Measurements from ENCODE around the gene OR56B1. TPM values are rescaled to one million over a fixed set of nuclear protein-coding genes. Genes with fewer than 3 reads are reported as not detected.

The OR56B1 gene
- total and polyA plus RNA-seq, 2 donors from 2014 or later, result 0.28 TPM; not detected in 1

- FAIRE-seq, result no peak
- no peak overlapping the region for H3K9ac ChIP-seq (ENCODE audit: low read length in 3 of 3)
- no peak for DNase-seq
Measured at GRCh38 chr11:5694642-5695041, 41.6 kb upstream of the OR56B1 start.

GRCh38 chr11:5695580-5695979 lies 40.7 kb upstream of the OR56B1 start:
- Histone ChIP-seq H3K27ac (ENCODE audit: low read depth in 2 of 2, low read length in 2 of 2) (no peak overlapping the region), H3K4me1 (ENCODE audit: control insufficient read depth in 2 of 3, insufficient read depth in 2 of 3, low read depth in 1 of 3, low read length in 3 of 3) (no peaks in the 10 kb centered on the region), H3K4me3 (ENCODE audit: low read length in 3 of 3) (no peak overlapping the region), H3K36me3 (ENCODE audit: control insufficient read depth in 2 of 3, insufficient read depth in 3 of 3, low read length in 3 of 3) (peaks cover 0 to 2% (median 0%) of the 10 kb centered on the region in 3 donors), H3K9me3 (ENCODE audit: control insufficient read depth in 2 of 3, insufficient read depth in 1 of 3, low read length in 3 of 3) (no peaks in the 10 kb centered on the region), H3K9ac (ENCODE audit: low read length in 3 of 3) (no peak overlapping the region), H3K27me3 (ENCODE audit: control insufficient read depth, insufficient read depth, low read length) (no peaks in the 10 kb centered on the region)
- DNase-seq (no peak), FAIRE-seq (no peak)
- intact Hi-C loops (cut with DNase I), result no loop called here
- no peak for TF ChIP-seq CTCF (IDR thresholded peaks at IDR 0.05; ENCODE audit: borderline replicate concordance, extremely low read depth, insufficient read depth)

More at GRCh38 chr11:5694642-5695041, 41.6 kb upstream of the OR56B1 start:
- Histone ChIP-seq H3K4me1 (ENCODE audit: control insufficient read depth in 2 of 3, insufficient read depth in 2 of 3, low read depth in 1 of 3, low read length in 3 of 3) (no peaks in the 10 kb centered on the region), H3K27me3 (ENCODE audit: control insufficient read depth, insufficient read depth, low read length) (no peaks in the 10 kb centered on the region), H3K4me3 (ENCODE audit: low read length in 3 of 3) (no peak overlapping the region), H3K9me3 (ENCODE audit: control insufficient read depth in 2 of 3, insufficient read depth in 1 of 3, low read length in 3 of 3) (no peaks in the 10 kb centered on the region), H3K27ac (ENCODE audit: low read depth in 2 of 2, low read length in 2 of 2) (no peak overlapping the region), H3K36me3 (ENCODE audit: control insufficient read depth in 2 of 3, insufficient read depth in 3 of 3, low read length in 3 of 3) (peaks cover 0 to 2% (median 0%) of the 10 kb centered on the region in 3 donors)
- intact Hi-C loops (cut with DNase I), result no loop called here
- TF ChIP-seq CTCF (IDR thresholded peaks at IDR 0.05; ENCODE audit: borderline replicate concordance, extremely low read depth, insufficient read depth), result no peak

GRCh38 chr11:5696210-5696609 lies 40.0 kb upstream of the OR56B1 start:
- Histone ChIP-seq H3K9ac (ENCODE audit: low read length in 3 of 3) (no peak overlapping the region), H3K36me3 (ENCODE audit: control insufficient read depth in 2 of 3, insufficient read depth in 3 of 3, low read length in 3 of 3) (peaks cover 0 to 2% (median 0%) of the 10 kb centered on the region in 3 donors), H3K27ac (ENCODE audit: low read depth in 2 of 2, low read length in 2 of 2) (no peak overlapping the region), H3K4me1 (ENCODE audit: control insufficient read depth in 2 of 3, insufficient read depth in 2 of 3, low read depth in 1 of 3, low read length in 3 of 3) (no peaks in the 10 kb centered on the region), H3K9me3 (ENCODE audit: control insufficient read depth in 2 of 3, insufficient read depth in 1 of 3, low read length in 3 of 3) (no peaks in the 10 kb centered on the region), H3K27me3 (ENCODE audit: control insufficient read depth, insufficient read depth, low read length) (no peaks in the 10 kb centered on the region), H3K4me3 (ENCODE audit: low read length in 3 of 3) (no peak overlapping the region)
- no peak for DNase-seq
- no peak for FAIRE-seq
- intact Hi-C loops (cut with DNase I), result no loop called here
- TF ChIP-seq CTCF (IDR thresholded peaks at IDR 0.05; ENCODE audit: borderline replicate concordance, extremely low read depth, insufficient read depth), result no peak

GRCh38 chr11:5698281-5698680 lies 38.0 kb upstream of the OR56B1 start:
- intact Hi-C loops (cut with DNase I), result no loop called here
- TF ChIP-seq CTCF (IDR thresholded peaks at IDR 0.05; ENCODE audit: borderline replicate concordance, extremely low read depth, insufficient read depth), result no peak
- no peaks in the 10 kb centered on the region for H3K9me3 ChIP-seq (ENCODE audit: control insufficient read depth in 2 of 3, insufficient read depth in 1 of 3, low read length in 3 of 3)
- DNase-seq (no peak), FAIRE-seq (no peak)
- no peaks in the 10 kb centered on the region for H3K27me3 ChIP-seq (ENCODE audit: control insufficient read depth, insufficient read depth, low read length)
- no peak overlapping the region for H3K9ac ChIP-seq (ENCODE audit: low read length in 3 of 3)
- no peaks in the 10 kb centered on the region for H3K4me1 ChIP-seq (ENCODE audit: control insufficient read depth in 2 of 3, insufficient read depth in 2 of 3, low read depth in 1 of 3, low read length in 3 of 3)
- H3K27ac ChIP-seq (ENCODE audit: low read depth in 2 of 2, low read length in 2 of 2), result no peak overlapping the region
- no peak overlapping the region for H3K4me3 ChIP-seq (ENCODE audit: low read length in 3 of 3)
- H3K36me3 ChIP-seq (ENCODE audit: control insufficient read depth in 2 of 3, insufficient read depth in 3 of 3, low read length in 3 of 3), result peaks cover 0 to 2% (median 0%) of the 10 kb centered on the region in 3 donors

Measured in kidney (tissue), 14 donors.